SK-N-SH (cell line): Measurements from ENCODE around the gene ALPL. TPM values are rescaled to one million over a fixed set of nuclear protein-coding genes. Genes with fewer than 3 reads are reported as not detected.

ENCODE experiments used
- CTCF ChIA-PET: fragments of 300-600, 350-600 bp; formaldehyde crosslinking; extraction: SDS; loops from one replicate; lab custom pipeline; 2021; lab: Yijun Ruan, JAX
- POLR2A ChIA-PET: fragments of 350-600 bp; sonication (Branson Sonifier 250); formaldehyde crosslinking; extraction: SDS; loops from one replicate; lab custom pipeline; 2020; ENCODE audit warnings: antibody characterized with exemption, inconsistent platforms; lab: Yijun Ruan, JAX
- DNase-seq: peaks from one replicate; pipeline ENCODE4 v3.0.0; 2012
- H2AFZ ChIP-seq: fragments of 200-600 bp; sonication (generic); 2 replicates; pipeline ENCODE4 v1.8.1; 2016; ENCODE audit warnings: antibody characterized with exemption, mild to moderate bottlenecking, low read depth
- H3F3A ChIP-seq: fragments of 200-600 bp; sonication (generic); replicated peaks from 2 replicates; pipeline ENCODE3; 2016; ENCODE audit warnings: antibody characterized with exemption, mild to moderate bottlenecking; ENCODE audit not compliant: insufficient read depth
- H3K27ac ChIP-seq, 2 experiments: fragments of 200-500 bp in 1 of 2; fragments of 200-600 bp in 1 of 2; sonication (Bioruptor generic) in 1 of 2; sonication (generic), shearing (Covaris generic) in 1 of 2; 2 replicates each; pipeline versions ENCODE4 v1.5.1 to v1.6.1; 2014 to 2016; ENCODE audit warnings: low read depth in 2 of 2, inconsistent platforms in 1 of 2, low read length in 1 of 2, mild to moderate bottlenecking in 1 of 2, mixed read lengths in 1 of 2
- H3K27me3 ChIP-seq: fragments of 200-600 bp; sonication (generic), shearing (Covaris generic); 2 replicates; pipeline ENCODE4 v1.6.1; 2016; ENCODE audit warnings: mixed run types; ENCODE audit not compliant: insufficient read depth
- H3K36me3 ChIP-seq, 2 experiments: fragments of 200-500 bp in 1 of 2; fragments of 200-600 bp in 1 of 2; sonication (Bioruptor generic) in 1 of 2; sonication (generic) in 1 of 2; replicated peaks in 1 of 2; 2 replicates each; pipeline versions ENCODE3 to v1.5.1; 2014 to 2016; ENCODE audit warnings: low read length in 1 of 2, mild to moderate bottlenecking in 1 of 2; ENCODE audit not compliant: insufficient read depth in 2 of 2, control insufficient read depth in 1 of 2
- H3K4me1 ChIP-seq, 2 experiments: fragments of 200-500 bp in 1 of 2; fragments of 200-600 bp in 1 of 2; sonication (Bioruptor generic) in 1 of 2; sonication (generic), shearing (Covaris generic) in 1 of 2; 2 replicates each; pipeline versions ENCODE4 v1.5.1 to v1.6.1; 2014 to 2016; ENCODE audit warnings: low read depth in 1 of 2, low read length in 1 of 2, mixed run types in 1 of 2; ENCODE audit not compliant: insufficient read depth in 2 of 2, control insufficient read depth in 1 of 2
- H3K4me2 ChIP-seq: fragments of 200-600 bp; sonication (generic), shearing (Covaris generic); 2 replicates; pipeline ENCODE4 v1.6.1; 2017; ENCODE audit warnings: mixed run types
- H3K4me3 ChIP-seq, 2 experiments: fragments of 200-500 bp in 1 of 2; fragments of 200-600 bp in 1 of 2; sonication (Bioruptor generic) in 1 of 2; sonication (generic), shearing (Covaris generic) in 1 of 2; 2 replicates each; pipeline versions ENCODE4 v1.5.1 to v1.8.1; 2014 to 2016; ENCODE audit warnings: low read depth in 2 of 2, inconsistent platforms in 1 of 2, low read length in 1 of 2, mild to moderate bottlenecking in 1 of 2, mixed read lengths in 1 of 2, moderate library complexity in 1 of 2
- H3K79me2 ChIP-seq: fragments of 200-600 bp; sonication (generic); 2 replicates; pipeline ENCODE4 v1.8.1; 2017; ENCODE audit warnings: mild to moderate bottlenecking; ENCODE audit not compliant: insufficient read depth
- H3K9ac ChIP-seq: fragments of 200-600 bp; sonication (generic); 2 replicates; pipeline ENCODE4 v1.6.1; 2017; ENCODE audit warnings: mixed run types
- H3K9me2 ChIP-seq: fragments of 200-600 bp; sonication (generic); 2 replicates; pipeline ENCODE4 v1.6.1; 2017; ENCODE audit warnings: mixed run types
- H3K9me3 ChIP-seq: fragments of 200-600 bp; sonication (generic); 2 replicates; pipeline ENCODE4 v1.6.1; 2017; ENCODE audit warnings: mixed run types, mild to moderate bottlenecking, moderate library complexity
- H4K20me1 ChIP-seq: fragments of 200-600 bp; sonication (generic); 2 replicates; pipeline ENCODE4 v1.6.1; 2017; ENCODE audit warnings: mild to moderate bottlenecking, mixed run types; ENCODE audit not compliant: insufficient read depth
- EZH2phosphoT487 ChIP-seq: fragments of 200-600 bp; sonication (generic); IDR thresholded peaks from 2 replicates; pipeline ENCODE4 v1.6.1; 2017; ENCODE audit warnings: low read depth, mixed run types, mild to moderate bottlenecking, antibody characterized with exemption, moderate library complexity, borderline replicate concordance
- FOSL2 ChIP-seq: IDR thresholded peaks from 2 replicates; pipeline ENCODE4 v1.4.0; 2012; ENCODE audit warnings: low read depth, mild to moderate bottlenecking, moderate library complexity, borderline replicate concordance
- FOXJ3 ChIP-seq: sonication (generic); formaldehyde crosslinking; IDR thresholded peaks from 2 replicates; pipeline ENCODE4 v1.5.1; 2020; ENCODE audit warnings: mild to moderate bottlenecking, missing genetic modification reagents
- FOXM1 ChIP-seq: IDR thresholded peaks from 2 replicates; pipeline ENCODE4 v1.4.0; 2012; ENCODE audit warnings: low read depth, mild to moderate bottlenecking
- GABPA ChIP-seq: IDR thresholded peaks from 2 replicates; pipeline ENCODE4 v1.4.0; 2012; ENCODE audit warnings: low read depth, mild to moderate bottlenecking
- GATA2 ChIP-seq: sonication (generic); formaldehyde crosslinking; IDR thresholded peaks from 2 replicates; pipeline ENCODE4 v1.5.0; 2020; ENCODE audit warnings: mild to moderate bottlenecking, missing genetic modification reagents
- MXI1 ChIP-seq: IDR thresholded peaks from 2 replicates; pipeline ENCODE4 v1.6.1; 2012; ENCODE audit warnings: mild to moderate bottlenecking, low read depth, low read length, improper control_type of control experiment
- POLR2AphosphoS5 ChIP-seq: IDR thresholded peaks from 2 replicates; pipeline ENCODE4 v1.6.1; 2012; ENCODE audit warnings: low read depth, low read length
- TEAD4 ChIP-seq: IDR thresholded peaks from 2 replicates; pipeline ENCODE4 v1.4.0; 2012; ENCODE audit warnings: mild to moderate bottlenecking, borderline replicate concordance; ENCODE audit not compliant: insufficient read depth
- YY1 ChIP-seq: IDR thresholded peaks from 2 replicates; pipeline ENCODE4 v1.4.0; 2012; ENCODE audit warnings: low read depth, mild to moderate bottlenecking
- WGBS: methylation state at CpG from one replicate; pipeline ENCODE4 v1.1.6; 2017; ENCODE audit warnings: low lambda C conversion rate; 5-methylcytosine and 5-hydroxymethylcytosine counted together
- polyA plus RNA-seq, 3 experiments: library from polyadenylated mRNA; depleted of rRNA; stranded (reverse); fragments of >200 nt; gene quantifications; 2 replicates each; pipeline ENCODE4 v1.2.3, GENCODE V29; 2012
- TF ChIP-seq, protein P1 (sequence below): IDR thresholded peaks from 2 replicates; pipeline ENCODE4 v1.4.0; 2012; ENCODE audit warnings: low read depth, borderline replicate concordance
- TF ChIP-seq, protein P2 (sequence below): IDR thresholded peaks from 2 replicates; pipeline ENCODE4 v1.4.0; 2012; ENCODE audit warnings: low read depth
- TF ChIP-seq, protein P3 (sequence below): fragments of 150-350 bp; IDR thresholded peaks from 2 replicates; pipeline ENCODE4 v1.6.1; 2017; ENCODE audit warnings: antibody characterized with exemption, low read length, low read depth, borderline replicate concordance
- TF ChIP-seq, protein P4 (sequence below): IDR thresholded peaks from 2 replicates; pipeline ENCODE4; 2012
- TF ChIP-seq, protein P5 (sequence below): fragments of 150-350 bp; IDR thresholded peaks from 2 replicates; pipeline ENCODE4 v1.6.1; 2016; ENCODE audit warnings: mild to moderate bottlenecking, low read depth, low read length

Gene ALPL
- polyA plus RNA-seq, 1 of the 3 experiments (the other 2 are of a cell fraction) = 0.69 TPM

DNA sequence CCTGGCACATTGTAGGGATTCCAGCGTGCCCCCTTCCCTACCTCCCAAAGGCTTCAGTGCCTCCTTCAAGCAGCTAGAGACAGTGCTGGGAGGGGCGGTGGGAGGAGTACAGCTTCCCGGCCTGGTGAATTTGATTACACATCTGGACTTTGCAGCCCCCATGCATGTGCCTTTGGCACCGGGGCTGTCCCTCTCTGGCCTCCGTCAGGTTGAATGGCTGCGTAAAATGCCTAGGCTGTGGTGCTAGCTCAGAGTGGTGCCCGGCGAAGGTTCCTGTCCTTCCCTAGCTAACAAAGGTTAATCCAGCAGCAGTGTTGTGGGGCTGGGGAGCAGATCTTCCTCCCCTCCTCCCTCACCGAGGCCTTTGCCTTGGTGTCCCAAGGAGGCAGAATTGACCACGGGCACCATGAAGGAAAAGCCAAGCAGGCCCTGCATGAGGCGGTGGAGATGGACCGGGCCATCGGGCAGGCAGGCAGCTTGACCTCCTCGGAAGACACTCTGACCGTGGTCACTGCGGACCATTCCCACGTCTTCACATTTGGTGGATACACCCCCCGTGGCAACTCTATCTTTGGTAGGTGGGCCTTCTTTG lies 66.2 kb downstream of the ALPL start:
- TF ChIP-seq FOSL2 (no peak), MXI1 (no peak), FOXM1 (no peak)
- TF ChIP-seq, protein P1, sequence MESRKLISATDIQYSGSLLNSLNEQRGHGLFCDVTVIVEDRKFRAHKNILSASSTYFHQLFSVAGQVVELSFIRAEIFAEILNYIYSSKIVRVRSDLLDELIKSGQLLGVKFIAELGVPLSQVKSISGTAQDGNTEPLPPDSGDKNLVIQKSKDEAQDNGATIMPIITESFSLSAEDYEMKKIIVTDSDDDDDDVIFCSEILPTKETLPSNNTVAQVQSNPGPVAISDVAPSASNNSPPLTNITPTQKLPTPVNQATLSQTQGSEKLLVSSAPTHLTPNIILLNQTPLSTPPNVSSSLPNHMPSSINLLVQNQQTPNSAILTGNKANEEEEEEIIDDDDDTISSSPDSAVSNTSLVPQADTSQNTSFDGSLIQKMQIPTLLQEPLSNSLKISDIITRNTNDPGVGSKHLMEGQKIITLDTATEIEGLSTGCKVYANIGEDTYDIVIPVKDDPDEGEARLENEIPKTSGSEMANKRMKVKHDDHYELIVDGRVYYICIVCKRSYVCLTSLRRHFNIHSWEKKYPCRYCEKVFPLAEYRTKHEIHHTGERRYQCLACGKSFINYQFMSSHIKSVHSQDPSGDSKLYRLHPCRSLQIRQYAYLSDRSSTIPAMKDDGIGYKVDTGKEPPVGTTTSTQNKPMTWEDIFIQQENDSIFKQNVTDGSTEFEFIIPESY = no peak
- TF ChIP-seq, protein P2, sequence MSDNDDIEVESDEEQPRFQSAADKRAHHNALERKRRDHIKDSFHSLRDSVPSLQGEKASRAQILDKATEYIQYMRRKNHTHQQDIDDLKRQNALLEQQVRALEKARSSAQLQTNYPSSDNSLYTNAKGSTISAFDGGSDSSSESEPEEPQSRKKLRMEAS = no peak
- no peak overlapping the region for H3K4me2 ChIP-seq
- H3K79me2 ChIP-seq = no peaks in the 10 kb centered on the region
- no peak overlapping the region for H3K4me3 ChIP-seq
- H3K27ac ChIP-seq = no peak overlapping the region
- no peaks in the 10 kb centered on the region for H3K9me3 ChIP-seq
- no peaks in the 10 kb centered on the region for H4K20me1 ChIP-seq
- peaks cover 0 to 5% of the 10 kb centered on the region in 2 experiments; a peak in 2 of 4 replicates for H3K4me1 ChIP-seq
- no peak overlapping the region for H3K9ac ChIP-seq
- no peaks in the 10 kb centered on the region for H3K9me2 ChIP-seq
- no peaks in the 10 kb centered on the region for H3K36me3 ChIP-seq
- no peaks in the 10 kb centered on the region for H3K27me3 ChIP-seq
- no peaks in the 10 kb centered on the region for H3F3A ChIP-seq
- ChIA-PET CTCF (interaction anchor here (1.1 to 6.2 kb wide), 10 partner anchors 8 to 343 kb away, joined by 3 to 133 read pairs (median 4); no protein-coding TSS in a partner anchor), POLR2A (no interaction called here)
- no peak for DNase-seq
- H2AFZ ChIP-seq = no peak overlapping the region
- WGBS = 91% methylated on average over 18 of the region's 18 CpGs

DNA sequence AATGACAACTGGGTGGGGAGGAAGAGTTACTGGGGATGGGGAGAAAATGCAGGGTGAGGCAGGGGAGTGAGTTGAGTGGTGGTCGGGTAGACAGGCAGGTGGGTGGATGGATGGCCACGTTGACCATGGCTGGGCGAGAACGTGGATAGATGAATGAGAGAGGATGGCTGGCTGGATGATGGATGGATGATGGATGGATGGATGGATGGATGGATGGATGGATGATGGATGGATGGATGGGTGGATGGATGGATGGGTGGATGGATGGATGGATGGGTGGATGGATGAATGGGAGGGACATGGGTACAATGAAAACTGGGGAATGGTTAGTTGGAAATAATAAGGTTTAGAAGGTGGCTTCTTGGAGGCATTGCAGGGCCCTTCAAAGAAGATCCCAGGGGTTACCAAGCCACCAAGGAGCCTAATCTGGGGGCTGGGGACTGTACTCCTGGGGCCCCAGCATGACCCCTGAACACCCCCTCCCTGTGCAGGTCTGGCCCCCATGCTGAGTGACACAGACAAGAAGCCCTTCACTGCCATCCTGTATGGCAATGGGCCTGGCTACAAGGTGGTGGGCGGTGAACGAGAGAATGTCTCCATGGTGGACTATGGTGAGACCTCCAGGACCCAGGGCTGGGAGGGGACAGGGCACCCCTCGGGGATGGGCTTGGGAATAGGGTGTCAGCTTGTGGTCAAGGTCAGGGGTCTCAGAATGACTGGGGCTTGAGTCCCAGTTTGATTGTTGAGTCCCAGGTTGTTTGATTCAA lies 67.0 kb downstream of the ALPL start:
- CTCF ChIA-PET = interaction anchor here (1.2 to 3.4 kb wide), 7 partner anchors 8 to 344 kb away, joined by 3 to 16 read pairs (median 4); no protein-coding TSS in a partner anchor

More for the DNA sequence above, 67.0 kb downstream of the ALPL start:
- no peaks in the 10 kb centered on the region for H3K27me3 ChIP-seq
- no peaks in the 10 kb centered on the region for H3K79me2 ChIP-seq
- H4K20me1 ChIP-seq = no peaks in the 10 kb centered on the region
- no peaks in the 10 kb centered on the region for H3K9me3 ChIP-seq
- no peaks in the 10 kb centered on the region for H3K9me2 ChIP-seq
- no peak overlapping the region for H3K9ac ChIP-seq
- H3K4me2 ChIP-seq = no peak overlapping the region
- WGBS = 74% methylated on average over 7 of the region's 7 CpGs
- no peak for DNase-seq
- TF ChIP-seq POLR2AphosphoS5 (no peak), FOXJ3 (CRISPR knock-in tag) (no peak), GATA2 (CRISPR knock-in tag) (no peak), YY1 (no peak), EZH2phosphoT487 (no peak), GABPA (no peak), TEAD4 (no peak), FOXM1 (no peak)
- TF ChIP-seq, protein P3, sequence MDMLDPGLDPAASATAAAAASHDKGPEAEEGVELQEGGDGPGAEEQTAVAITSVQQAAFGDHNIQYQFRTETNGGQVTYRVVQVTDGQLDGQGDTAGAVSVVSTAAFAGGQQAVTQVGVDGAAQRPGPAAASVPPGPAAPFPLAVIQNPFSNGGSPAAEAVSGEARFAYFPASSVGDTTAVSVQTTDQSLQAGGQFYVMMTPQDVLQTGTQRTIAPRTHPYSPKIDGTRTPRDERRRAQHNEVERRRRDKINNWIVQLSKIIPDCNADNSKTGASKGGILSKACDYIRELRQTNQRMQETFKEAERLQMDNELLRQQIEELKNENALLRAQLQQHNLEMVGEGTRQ = no peak
- TF ChIP-seq, protein P4, sequence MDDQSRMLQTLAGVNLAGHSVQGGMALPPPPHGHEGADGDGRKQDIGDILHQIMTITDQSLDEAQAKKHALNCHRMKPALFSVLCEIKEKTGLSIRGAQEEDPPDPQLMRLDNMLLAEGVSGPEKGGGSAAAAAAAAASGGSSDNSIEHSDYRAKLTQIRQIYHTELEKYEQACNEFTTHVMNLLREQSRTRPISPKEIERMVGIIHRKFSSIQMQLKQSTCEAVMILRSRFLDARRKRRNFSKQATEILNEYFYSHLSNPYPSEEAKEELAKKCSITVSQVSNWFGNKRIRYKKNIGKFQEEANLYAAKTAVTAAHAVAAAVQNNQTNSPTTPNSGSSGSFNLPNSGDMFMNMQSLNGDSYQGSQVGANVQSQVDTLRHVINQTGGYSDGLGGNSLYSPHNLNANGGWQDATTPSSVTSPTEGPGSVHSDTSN = no peak
- TF ChIP-seq, protein P5, sequence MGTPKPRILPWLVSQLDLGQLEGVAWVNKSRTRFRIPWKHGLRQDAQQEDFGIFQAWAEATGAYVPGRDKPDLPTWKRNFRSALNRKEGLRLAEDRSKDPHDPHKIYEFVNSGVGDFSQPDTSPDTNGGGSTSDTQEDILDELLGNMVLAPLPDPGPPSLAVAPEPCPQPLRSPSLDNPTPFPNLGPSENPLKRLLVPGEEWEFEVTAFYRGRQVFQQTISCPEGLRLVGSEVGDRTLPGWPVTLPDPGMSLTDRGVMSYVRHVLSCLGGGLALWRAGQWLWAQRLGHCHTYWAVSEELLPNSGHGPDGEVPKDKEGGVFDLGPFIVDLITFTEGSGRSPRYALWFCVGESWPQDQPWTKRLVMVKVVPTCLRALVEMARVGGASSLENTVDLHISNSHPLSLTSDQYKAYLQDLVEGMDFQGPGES = no peak
- TF ChIP-seq, protein P1 = no peak
- TF ChIP-seq, protein P2 = no peak
- H3K36me3 ChIP-seq = no peaks in the 10 kb centered on the region
- no peaks in the 10 kb centered on the region for H3F3A ChIP-seq
- no peak overlapping the region for H2AFZ ChIP-seq
- no peak overlapping the region for H3K27ac ChIP-seq
- no peak overlapping the region for H3K4me3 ChIP-seq
- peaks cover 0 to 5% of the 10 kb centered on the region in 2 experiments; a peak in 2 of 4 replicates for H3K4me1 ChIP-seq
- POLR2A ChIA-PET = no interaction called here
